Measurements from ENCODE around the gene IKZF2.

DNA sequence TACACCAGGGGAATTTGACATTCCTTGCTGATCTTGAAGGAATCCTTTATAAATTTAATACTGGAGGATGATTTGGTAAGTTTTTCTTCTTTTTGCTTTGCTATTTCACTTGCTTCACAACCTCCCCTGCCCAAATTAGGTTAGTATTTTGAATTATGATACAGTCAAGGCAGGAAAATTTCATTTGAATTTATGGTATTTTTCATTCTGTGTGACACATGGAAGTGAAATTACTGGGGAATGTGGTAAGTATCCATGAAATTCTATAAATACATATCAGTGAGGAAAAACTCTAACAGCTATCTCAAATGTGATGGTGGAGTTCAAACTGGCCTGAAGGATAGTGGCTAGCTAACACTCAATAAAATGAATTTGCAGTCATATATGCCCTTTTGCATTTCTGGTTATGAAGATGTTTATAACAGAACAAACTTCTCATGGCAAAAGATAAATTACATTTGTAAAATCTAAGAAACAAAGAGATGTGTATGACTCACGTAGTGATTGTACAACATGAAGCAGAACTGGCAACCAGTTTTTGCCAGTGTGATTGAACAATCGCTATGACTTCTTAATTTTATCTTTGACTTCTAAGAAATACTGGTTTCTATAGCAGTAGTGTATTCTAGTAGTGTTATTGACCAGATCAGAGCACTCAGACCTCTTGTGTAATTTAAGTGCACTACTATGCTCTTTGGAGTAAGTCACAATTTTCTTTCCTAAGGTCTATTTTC lies 152.6 kb downstream of the IKZF2 start:
- TF ChIP-seq, protein P1, sequence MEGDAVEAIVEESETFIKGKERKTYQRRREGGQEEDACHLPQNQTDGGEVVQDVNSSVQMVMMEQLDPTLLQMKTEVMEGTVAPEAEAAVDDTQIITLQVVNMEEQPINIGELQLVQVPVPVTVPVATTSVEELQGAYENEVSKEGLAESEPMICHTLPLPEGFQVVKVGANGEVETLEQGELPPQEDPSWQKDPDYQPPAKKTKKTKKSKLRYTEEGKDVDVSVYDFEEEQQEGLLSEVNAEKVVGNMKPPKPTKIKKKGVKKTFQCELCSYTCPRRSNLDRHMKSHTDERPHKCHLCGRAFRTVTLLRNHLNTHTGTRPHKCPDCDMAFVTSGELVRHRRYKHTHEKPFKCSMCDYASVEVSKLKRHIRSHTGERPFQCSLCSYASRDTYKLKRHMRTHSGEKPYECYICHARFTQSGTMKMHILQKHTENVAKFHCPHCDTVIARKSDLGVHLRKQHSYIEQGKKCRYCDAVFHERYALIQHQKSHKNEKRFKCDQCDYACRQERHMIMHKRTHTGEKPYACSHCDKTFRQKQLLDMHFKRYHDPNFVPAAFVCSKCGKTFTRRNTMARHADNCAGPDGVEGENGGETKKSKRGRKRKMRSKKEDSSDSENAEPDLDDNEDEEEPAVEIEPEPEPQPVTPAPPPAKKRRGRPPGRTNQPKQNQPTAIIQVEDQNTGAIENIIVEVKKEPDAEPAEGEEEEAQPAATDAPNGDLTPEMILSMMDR (IDR thresholded peaks at IDR 0.05; ENCODE audit: insufficient read depth, low read length) = no peak
- TF ChIP-seq POLR2AphosphoS5 (IDR thresholded peaks at IDR 0.05; ENCODE audit: low read depth) (no peak), GABPA (IDR thresholded peaks at IDR 0.05; ENCODE audit: low read depth) (no peak), SPI1 (IDR thresholded peaks at IDR 0.05; ENCODE audit: borderline replicate concordance, low read depth) (no peak)
- TF ChIP-seq, protein P2, sequence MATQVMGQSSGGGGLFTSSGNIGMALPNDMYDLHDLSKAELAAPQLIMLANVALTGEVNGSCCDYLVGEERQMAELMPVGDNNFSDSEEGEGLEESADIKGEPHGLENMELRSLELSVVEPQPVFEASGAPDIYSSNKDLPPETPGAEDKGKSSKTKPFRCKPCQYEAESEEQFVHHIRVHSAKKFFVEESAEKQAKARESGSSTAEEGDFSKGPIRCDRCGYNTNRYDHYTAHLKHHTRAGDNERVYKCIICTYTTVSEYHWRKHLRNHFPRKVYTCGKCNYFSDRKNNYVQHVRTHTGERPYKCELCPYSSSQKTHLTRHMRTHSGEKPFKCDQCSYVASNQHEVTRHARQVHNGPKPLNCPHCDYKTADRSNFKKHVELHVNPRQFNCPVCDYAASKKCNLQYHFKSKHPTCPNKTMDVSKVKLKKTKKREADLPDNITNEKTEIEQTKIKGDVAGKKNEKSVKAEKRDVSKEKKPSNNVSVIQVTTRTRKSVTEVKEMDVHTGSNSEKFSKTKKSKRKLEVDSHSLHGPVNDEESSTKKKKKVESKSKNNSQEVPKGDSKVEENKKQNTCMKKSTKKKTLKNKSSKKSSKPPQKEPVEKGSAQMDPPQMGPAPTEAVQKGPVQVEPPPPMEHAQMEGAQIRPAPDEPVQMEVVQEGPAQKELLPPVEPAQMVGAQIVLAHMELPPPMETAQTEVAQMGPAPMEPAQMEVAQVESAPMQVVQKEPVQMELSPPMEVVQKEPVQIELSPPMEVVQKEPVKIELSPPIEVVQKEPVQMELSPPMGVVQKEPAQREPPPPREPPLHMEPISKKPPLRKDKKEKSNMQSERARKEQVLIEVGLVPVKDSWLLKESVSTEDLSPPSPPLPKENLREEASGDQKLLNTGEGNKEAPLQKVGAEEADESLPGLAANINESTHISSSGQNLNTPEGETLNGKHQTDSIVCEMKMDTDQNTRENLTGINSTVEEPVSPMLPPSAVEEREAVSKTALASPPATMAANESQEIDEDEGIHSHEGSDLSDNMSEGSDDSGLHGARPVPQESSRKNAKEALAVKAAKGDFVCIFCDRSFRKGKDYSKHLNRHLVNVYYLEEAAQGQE (IDR thresholded peaks at IDR 0.05; ENCODE audit: insufficient replicate concordance, low read depth) = no peak

All from HL-60 (cell line).